Sigmoid colon (tissue), 7 donors: ENCODE measurements around the gene AASDH. TPM values are rescaled to one million over a fixed set of nuclear protein-coding genes. Genes with fewer than 3 reads are reported as not detected.

ENCODE experiments used
- DNase-seq: peaks from one replicate; pipeline ENCODE4 v3.0.0-alpha.2; 2019
- H3K27ac ChIP-seq, 4 donors: fragments of 200-600 bp; sonication (generic); one replicate each; pipeline ENCODE4 v1.5.1; 2016 to 2019; ENCODE audit warnings: mild to moderate bottlenecking in 1 of 4
- H3K27me3 ChIP-seq, 3 donors: fragments of 200-600 bp; sonication (generic); one replicate each; pipeline ENCODE4 v1.5.1; 2019; ENCODE audit warnings: mild to moderate bottlenecking in 1 of 3
- H3K36me3 ChIP-seq, 4 donors: fragments of 200-600 bp; sonication (generic); one replicate each; pipeline ENCODE4 v1.5.1; 2016 to 2019
- H3K4me1 ChIP-seq, 4 donors: fragments of 200-600 bp; sonication (generic); one replicate each; pipeline ENCODE4 v1.5.1; 2017 to 2019
- H3K4me3 ChIP-seq, 4 donors: fragments of 200-600 bp; sonication (generic); one replicate each; pipeline ENCODE4 v1.5.1; 2017 to 2019; ENCODE audit warnings: mild to moderate bottlenecking in 2 of 4, moderate library complexity in 1 of 4
- H3K9me3 ChIP-seq, 4 donors: fragments of 200-600 bp in 3 of 4; sonication (generic) in 3 of 4; one replicate each; pipeline versions ENCODE4 v1.5.1 to v1.6.1; 2013 to 2019
- EP300 ChIP-seq, 4 donors: sonication (generic); formaldehyde crosslinking; IDR thresholded peaks; one replicate each; pipeline ENCODE4 v1.6.1; 2017; ENCODE audit warnings: antibody characterized with exemption in 4 of 4
- POLR2A ChIP-seq, 2 donors: fragments of 450-650 bp; IDR thresholded peaks; one replicate each; pipeline ENCODE4 v1.6.1; 2016; ENCODE audit warnings: antibody characterized with exemption in 2 of 2, mild to moderate bottlenecking in 2 of 2, moderate library complexity in 2 of 2
- POLR2AphosphoS5 ChIP-seq, 4 donors: sonication (generic); formaldehyde crosslinking; IDR thresholded peaks; one replicate each; pipeline ENCODE4 v1.6.1; 2017; ENCODE audit warnings: antibody characterized with exemption in 4 of 4
- WGBS, 2 donors: extraction: QIAGEN DNeasy Blood & Tissue Kit; methylation state at CpG; one replicate each; pipeline ENCODE4 v1.1.7; 2013; 5-methylcytosine and 5-hydroxymethylcytosine counted together
- intact Hi-C: fragments of 100-400 bp; cut with DNase I; formaldehyde crosslinking; loops from one replicate; pipeline ENCODE4 v1.15.1; 2023
- polyA plus RNA-seq, 3 donors: library from polyadenylated mRNA; stranded (reverse); fragments of 200-250 nt; gene quantifications; one replicate each; pipeline ENCODE4 v1.2.3, GENCODE V29; 2013
- total RNA-seq, 4 donors: library from RNA; depleted of rRNA; stranded (reverse); fragments of >200 nt; gene quantifications; one replicate each; pipeline ENCODE4 v1.1.0, GENCODE V29; 2016
- TF ChIP-seq, protein P1 (sequence below), 4 experiments: fragments of 450-650 bp in 3 of 4; fragments of 200-600 bp in 1 of 4; IDR thresholded peaks; one replicate each; pipeline ENCODE4 v1.5.1; 2016 to 2019; ENCODE audit warnings: antibody characterized with exemption in 4 of 4, mild to moderate bottlenecking in 3 of 4, moderate library complexity in 2 of 4
- donor health status: healthy with polysubstance abuse.
- donor health status: Bipolar disorder and iron deficiency.
- donor health status: healthy.

AASDH gene
- total and polyA plus RNA-seq, 7 donors: 3.2 to 13.4 (median 5.5) TPM

DNA sequence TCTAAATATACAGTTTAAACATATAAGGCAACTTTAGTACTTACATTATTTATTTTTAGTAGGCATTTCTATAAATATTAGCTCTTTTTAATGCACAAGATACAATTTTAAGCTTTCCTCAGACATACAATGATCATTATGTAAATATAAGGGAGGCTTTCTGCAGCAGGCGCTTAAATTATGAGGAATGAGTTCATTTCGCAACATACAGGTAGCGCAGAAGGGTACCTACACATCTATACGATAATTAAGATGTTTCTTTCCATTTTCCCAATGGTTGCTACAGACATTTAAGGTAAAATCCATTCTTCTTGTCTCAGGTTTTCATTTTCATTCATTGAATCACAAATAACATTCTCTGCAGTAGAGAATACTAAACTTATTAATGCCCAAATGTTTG, 1.2 kb downstream of the AASDH start:
- intact Hi-C loops: loop anchor here (5.0 kb wide), 1 partner anchor 51 kb away; the partner anchor contains the start of genes PAICS and PPAT
- 91 to 94% methylated on average over 4 of the region's 4 CpGs for WGBS, 2 donors
- H3K27ac ChIP-seq: peak overlapping the region; percentile 82 to 95 (median 90)
- TF ChIP-seq POLR2A (IDR thresholded peaks at IDR 0.05) (no peak), POLR2AphosphoS5 (IDR thresholded peaks at IDR 0.05) (no peak), EP300 (IDR thresholded peaks at IDR 0.05) (no peak)
- TF ChIP-seq, protein P1, sequence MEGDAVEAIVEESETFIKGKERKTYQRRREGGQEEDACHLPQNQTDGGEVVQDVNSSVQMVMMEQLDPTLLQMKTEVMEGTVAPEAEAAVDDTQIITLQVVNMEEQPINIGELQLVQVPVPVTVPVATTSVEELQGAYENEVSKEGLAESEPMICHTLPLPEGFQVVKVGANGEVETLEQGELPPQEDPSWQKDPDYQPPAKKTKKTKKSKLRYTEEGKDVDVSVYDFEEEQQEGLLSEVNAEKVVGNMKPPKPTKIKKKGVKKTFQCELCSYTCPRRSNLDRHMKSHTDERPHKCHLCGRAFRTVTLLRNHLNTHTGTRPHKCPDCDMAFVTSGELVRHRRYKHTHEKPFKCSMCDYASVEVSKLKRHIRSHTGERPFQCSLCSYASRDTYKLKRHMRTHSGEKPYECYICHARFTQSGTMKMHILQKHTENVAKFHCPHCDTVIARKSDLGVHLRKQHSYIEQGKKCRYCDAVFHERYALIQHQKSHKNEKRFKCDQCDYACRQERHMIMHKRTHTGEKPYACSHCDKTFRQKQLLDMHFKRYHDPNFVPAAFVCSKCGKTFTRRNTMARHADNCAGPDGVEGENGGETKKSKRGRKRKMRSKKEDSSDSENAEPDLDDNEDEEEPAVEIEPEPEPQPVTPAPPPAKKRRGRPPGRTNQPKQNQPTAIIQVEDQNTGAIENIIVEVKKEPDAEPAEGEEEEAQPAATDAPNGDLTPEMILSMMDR (IDR thresholded peaks at IDR 0.05): no peak
- H3K9me3 ChIP-seq: no peaks in the 10 kb centered on the region
- no peak for DNase-seq
- H3K27me3 ChIP-seq: no peaks in the 10 kb centered on the region
- peak overlapping the region in 3 of 4 donors; percentile 62 to 75 (median 72) for H3K4me3 ChIP-seq
- H3K36me3 ChIP-seq: no peaks in the 10 kb centered on the region
- peaks cover 0 to 20% (median 14%) of the 10 kb centered on the region in 4 donors for H3K4me1 ChIP-seq

DNA sequence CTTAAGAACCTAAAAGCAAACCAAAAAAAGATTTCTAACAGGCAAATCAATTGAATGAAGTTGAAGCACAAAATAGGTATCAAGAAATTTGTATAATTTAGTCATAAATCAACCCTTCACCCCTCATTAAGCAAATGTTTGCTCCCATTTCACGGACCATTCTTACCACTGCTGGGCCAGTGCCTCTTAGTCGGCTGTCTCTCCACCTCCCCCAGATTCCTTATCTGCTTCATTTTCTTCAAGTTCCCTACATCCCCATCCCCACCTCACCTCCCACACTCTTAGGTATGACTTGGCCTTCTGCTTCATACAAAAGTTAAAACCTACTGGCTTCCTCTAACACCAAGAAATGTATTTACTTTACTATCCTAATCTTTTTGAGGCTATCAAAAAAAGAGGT, 11.8 kb downstream of the AASDH start:
- intact Hi-C loops: no loop called here
- DNase-seq: no peak
- no peaks in the 10 kb centered on the region for H3K4me1 ChIP-seq
- H3K27me3 ChIP-seq: no peaks in the 10 kb centered on the region
- WGBS, 2 donors: 87 to 93% methylated on average over 2 of the region's 2 CpGs
- TF ChIP-seq POLR2A (IDR thresholded peaks at IDR 0.05) (no peak), POLR2AphosphoS5 (IDR thresholded peaks at IDR 0.05) (no peak), EP300 (IDR thresholded peaks at IDR 0.05) (no peak)
- TF ChIP-seq, protein P1 (IDR thresholded peaks at IDR 0.05): no peak
- H3K27ac ChIP-seq: no peak overlapping the region
- H3K4me3 ChIP-seq: no peak overlapping the region
- peaks cover 0 to 9% (median 0%) of the 10 kb centered on the region in 4 donors for H3K36me3 ChIP-seq
- H3K9me3 ChIP-seq: no peaks in the 10 kb centered on the region

DNA sequence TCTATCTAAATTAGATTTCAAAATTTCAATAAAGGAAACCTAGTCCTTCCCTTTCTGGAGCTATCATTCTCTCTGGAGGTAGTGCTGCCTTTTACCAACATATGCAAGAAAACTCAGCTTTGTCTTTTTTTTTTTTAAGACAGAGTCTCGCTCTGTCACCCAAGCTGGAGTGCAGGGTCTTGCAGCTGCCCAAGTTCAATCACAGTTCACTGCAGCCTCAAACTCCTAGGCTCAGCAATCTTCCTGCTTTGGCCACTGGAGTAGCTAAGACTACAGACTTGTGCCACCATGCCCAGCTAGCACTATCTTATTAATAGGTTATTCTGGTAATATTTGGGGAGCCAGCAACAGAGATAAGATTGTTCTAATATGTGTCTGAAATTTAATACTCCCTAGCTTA, 12.3 kb downstream of the AASDH start:
- Histone ChIP-seq H3K27ac (no peak overlapping the region), H3K9me3 (no peaks in the 10 kb centered on the region), H3K36me3 (peaks cover 0 to 14% (median 2%) of the 10 kb centered on the region in 4 donors), H3K27me3 (no peaks in the 10 kb centered on the region), H3K4me1 (no peaks in the 10 kb centered on the region), H3K4me3 (no peak overlapping the region)
- TF ChIP-seq, protein P1 (IDR thresholded peaks at IDR 0.05): no peak
- no peak for TF ChIP-seq EP300 (IDR thresholded peaks at IDR 0.05)
- no peak for TF ChIP-seq POLR2A (IDR thresholded peaks at IDR 0.05)
- TF ChIP-seq POLR2AphosphoS5 (IDR thresholded peaks at IDR 0.05): no peak
- intact Hi-C loops: no loop called here
- WGBS, 2 donors: 93 to 97% methylated on average over 1 of the region's 1 CpG
- DNase-seq: no peak

DNA sequence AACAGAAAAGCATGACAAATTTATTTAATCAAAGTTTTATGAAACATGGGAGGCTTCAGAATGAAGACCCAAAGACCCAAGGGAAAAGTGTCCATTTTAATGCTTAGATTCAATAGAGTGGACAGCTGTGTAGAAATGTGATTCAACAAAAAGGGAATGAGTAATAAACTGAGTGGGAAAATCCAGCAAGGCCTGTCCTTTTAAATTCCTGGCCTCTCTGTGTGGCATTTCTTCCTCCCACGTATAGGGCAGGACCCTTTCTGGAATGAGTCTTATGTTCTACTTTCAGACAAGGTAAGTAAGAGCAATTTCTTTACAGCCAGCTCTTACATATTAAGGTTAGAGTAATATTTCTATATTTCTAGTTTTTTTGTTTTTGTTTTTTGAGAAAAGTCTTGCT, 14.5 kb downstream of the AASDH start:
- WGBS, 2 donors: 0 to 82% methylated on average over 1 of the region's 1 CpG
- no peak for DNase-seq
- peaks cover 0 to 21% (median 3%) of the 10 kb centered on the region in 4 donors for H3K36me3 ChIP-seq
- H3K27me3 ChIP-seq: no peaks in the 10 kb centered on the region
- no peaks in the 10 kb centered on the region for H3K4me1 ChIP-seq
- TF ChIP-seq, protein P1 (IDR thresholded peaks at IDR 0.05): no peak
- TF ChIP-seq POLR2A (IDR thresholded peaks at IDR 0.05) (no peak), POLR2AphosphoS5 (IDR thresholded peaks at IDR 0.05) (no peak), EP300 (IDR thresholded peaks at IDR 0.05) (no peak)
- H3K27ac ChIP-seq: no peak overlapping the region
- H3K9me3 ChIP-seq: no peaks in the 10 kb centered on the region
- intact Hi-C loops: no loop called here
- no peak overlapping the region for H3K4me3 ChIP-seq
